Right atrium auricular region (tissue), 2 donors: ENCODE results near the gene MAP1LC3A. TPM values are rescaled to one million over a fixed set of nuclear protein-coding genes. Genes with fewer than 3 reads are reported as not detected.

Experiments
- DNase-seq: peaks from one replicate; pipeline ENCODE4 v3.0.0-alpha.2; 2019; ENCODE audit warnings: low spot score
- H3K27ac ChIP-seq, 2 donors: fragments of 200-600 bp; sonication (generic); 1 replicate in 1 of 2; 2 replicates in 1 of 2; pipeline ENCODE4 v1.5.1; 2016 to 2019
- H3K27me3 ChIP-seq, 2 donors: fragments of 200-600 bp; sonication (generic); one replicate each; pipeline versions ENCODE4 v1.5.1 to v1.6.0; 2017 to 2019
- H3K36me3 ChIP-seq: fragments of 200-600 bp; sonication (generic); one replicate; pipeline ENCODE4 v1.5.1; 2016
- H3K4me1 ChIP-seq, 2 donors: fragments of 200-600 bp; sonication (generic); one replicate each; pipeline versions ENCODE4 v1.5.1 to v1.6.0; 2017 to 2019
- H3K4me3 ChIP-seq, 2 donors: fragments of 200-600 bp; sonication (generic); 1 replicate in 1 of 2; 2 replicates in 1 of 2; pipeline ENCODE4 v1.5.1; 2017 to 2019; ENCODE audit warnings: mild to moderate bottlenecking in 1 of 2, moderate library complexity in 1 of 2
- H3K9me3 ChIP-seq, 2 donors: fragments of 200-600 bp; sonication (generic); one replicate each; pipeline ENCODE4 v1.5.1; 2019
- CTCF ChIP-seq, 2 donors: fragments of 200-600 bp; sonication (generic); IDR thresholded peaks; one replicate each; pipeline ENCODE4 v1.5.1; 2019; ENCODE audit warnings: antibody characterized with exemption in 2 of 2
- total RNA-seq, 2 donors: library from RNA; depleted of rRNA; stranded (reverse); fragments of >200 nt; gene quantifications; one replicate each; pipeline ENCODE4 v1.1.0, GENCODE V29; 2016

MAP1LC3A gene
- total RNA-seq, 2 donors from 2014 or later: 111 to 120 TPM

DNA sequence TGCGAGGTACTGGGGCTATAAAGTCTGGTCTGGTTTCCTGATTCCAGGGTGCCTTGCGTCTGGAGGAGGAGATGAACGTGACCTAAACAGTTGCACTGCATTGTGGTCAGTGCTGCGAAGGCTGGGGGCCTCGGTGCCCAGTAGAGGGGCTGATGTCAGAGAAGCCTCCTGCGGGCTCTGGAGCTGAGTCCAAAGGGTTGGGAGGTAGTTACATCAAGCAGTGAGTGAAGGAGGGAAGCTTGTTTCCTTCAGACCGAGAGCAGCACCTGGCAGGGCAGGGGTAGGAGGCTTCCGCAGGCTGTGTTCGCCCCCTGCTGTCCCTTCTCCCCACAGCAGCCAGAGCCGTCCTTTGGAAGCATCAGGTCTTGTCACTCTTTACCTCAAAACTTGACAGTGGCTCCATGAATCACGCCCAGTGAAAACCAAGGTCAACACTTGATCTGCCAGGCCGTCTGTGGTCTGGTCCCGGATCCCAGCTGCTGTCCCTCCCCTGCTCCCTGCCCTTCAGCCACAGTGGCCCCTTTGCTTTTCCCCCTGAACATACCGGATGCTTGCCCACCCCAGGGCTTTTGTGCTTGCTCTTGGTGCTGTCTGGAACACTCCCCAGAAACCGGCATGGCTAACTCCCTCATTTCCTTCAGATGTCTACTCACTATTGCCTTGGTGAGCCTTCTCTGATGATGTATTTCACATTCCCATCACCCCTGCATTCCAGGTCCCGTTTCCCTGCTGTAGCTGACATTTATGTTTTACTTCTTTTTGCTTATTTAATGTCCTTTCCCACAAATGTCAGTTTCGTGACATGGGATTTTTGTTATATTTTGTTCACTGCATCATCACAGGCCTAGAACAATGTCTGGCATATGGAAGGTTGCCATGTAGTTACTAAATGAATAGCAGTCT, 35.3 kb upstream of the MAP1LC3A start:
- H3K9me3 ChIP-seq: no peaks in the 10 kb centered on the region
- H3K27ac ChIP-seq: peak overlapping the region; percentile 62 to 63
- H3K4me3 ChIP-seq: no peak overlapping the region
- peak; percentile 56 for DNase-seq
- peaks cover 0 to 61% of the 10 kb centered on the region in 2 donors for H3K4me1 ChIP-seq
- H3K36me3 ChIP-seq: peaks cover 16% of the 10 kb centered on the region
- H3K27me3 ChIP-seq: no peaks in the 10 kb centered on the region
- peak in 1 of 2 donors; percentile 61 for TF ChIP-seq CTCF (IDR thresholded peaks at IDR 0.05)

DNA sequence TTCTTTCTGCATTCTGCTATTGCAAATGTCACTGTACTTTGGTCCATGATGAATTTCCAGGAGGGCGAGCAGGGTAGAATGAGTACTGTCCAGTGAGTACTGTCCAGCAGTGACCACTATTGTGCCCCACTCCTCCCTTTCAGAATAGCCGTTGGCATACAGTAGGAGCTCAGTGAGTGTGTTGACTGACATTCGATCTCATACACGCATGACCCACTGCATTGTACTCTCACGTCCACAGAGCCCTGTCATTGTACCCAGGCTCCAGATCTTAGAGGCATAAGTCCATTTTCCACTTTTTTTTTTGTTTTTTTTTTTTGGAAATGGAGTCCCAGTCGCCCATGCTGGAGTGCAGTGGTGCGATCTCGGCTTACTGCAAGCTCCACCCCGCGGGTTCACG, 34.1 kb upstream of the MAP1LC3A start:
- Histone ChIP-seq H3K4me1 (peaks cover 0 to 63% of the 10 kb centered on the region in 2 donors), H3K9me3 (no peaks in the 10 kb centered on the region), H3K36me3 (peaks cover 26% of the 10 kb centered on the region), H3K27ac (peak overlapping the region; percentile 80 to 84), H3K27me3 (no peaks in the 10 kb centered on the region), H3K4me3 (no peak overlapping the region)
- peak; percentile 32 for DNase-seq
- no peak for TF ChIP-seq CTCF (IDR thresholded peaks at IDR 0.05)

DNA sequence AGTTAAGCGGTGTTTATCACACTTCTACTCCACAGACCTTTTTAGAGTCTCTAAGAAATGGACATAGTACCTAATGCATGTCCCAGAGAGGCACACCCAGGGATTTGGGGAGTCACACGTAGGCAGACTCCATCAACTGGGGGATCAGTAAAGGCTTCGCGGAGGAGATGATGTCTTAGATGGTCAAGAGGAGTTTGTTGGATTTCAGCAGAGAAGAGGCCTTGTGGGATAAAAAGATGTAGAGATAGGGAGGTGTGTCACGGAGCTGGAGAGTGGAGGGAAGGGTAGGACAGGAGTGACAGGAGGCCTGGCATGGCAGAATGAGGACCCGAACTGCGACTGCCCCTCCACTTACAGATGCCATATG, 33.2 kb upstream of the MAP1LC3A start:
- Histone ChIP-seq H3K4me3 (no peak overlapping the region), H3K27me3 (no peaks in the 10 kb centered on the region), H3K36me3 (peaks cover 33% of the 10 kb centered on the region), H3K4me1 (peaks cover 0 to 69% of the 10 kb centered on the region in 2 donors), H3K27ac (peak overlapping the region; percentile 80 to 84), H3K9me3 (no peaks in the 10 kb centered on the region)
- peak; percentile 42 for DNase-seq
- TF ChIP-seq CTCF (IDR thresholded peaks at IDR 0.05): no peak

DNA sequence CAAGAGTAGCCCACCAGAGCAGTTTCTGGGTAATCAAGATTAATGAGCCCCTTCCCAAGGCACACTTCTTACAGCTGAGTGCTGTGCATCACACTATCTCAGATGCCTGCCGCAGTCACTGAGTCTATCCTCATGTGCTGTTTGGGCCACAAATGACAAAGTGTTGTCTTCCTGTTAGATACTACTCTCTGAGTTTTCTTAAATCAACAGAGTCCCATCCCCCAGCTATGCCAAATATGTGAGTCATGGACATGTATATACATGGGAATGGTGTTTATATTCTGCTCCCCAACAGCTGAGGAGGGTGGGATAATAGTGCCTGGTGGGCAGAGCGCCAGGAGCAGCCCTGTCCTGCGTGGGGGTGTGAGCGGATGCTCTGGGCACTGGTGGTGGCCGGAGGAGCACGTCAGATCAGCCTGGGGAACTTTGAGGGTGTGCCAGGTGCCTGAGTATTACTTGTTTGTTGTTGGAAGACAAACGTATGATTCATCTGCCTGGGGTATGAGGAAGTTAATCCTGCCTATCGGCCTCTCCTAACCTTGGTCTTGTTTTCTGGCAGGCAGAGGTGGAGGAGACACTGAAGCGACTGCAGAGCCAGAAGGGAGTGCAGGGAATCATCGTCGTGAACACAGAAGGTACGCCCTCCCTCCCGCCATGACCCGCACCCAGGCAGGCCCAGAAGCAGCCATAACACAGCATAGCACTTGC, 32.7 kb upstream of the MAP1LC3A start:
- DNase-seq: peak; percentile 90
- TF ChIP-seq CTCF (IDR thresholded peaks at IDR 0.05): no peak
- H3K4me3 ChIP-seq: no peak overlapping the region

DNA sequence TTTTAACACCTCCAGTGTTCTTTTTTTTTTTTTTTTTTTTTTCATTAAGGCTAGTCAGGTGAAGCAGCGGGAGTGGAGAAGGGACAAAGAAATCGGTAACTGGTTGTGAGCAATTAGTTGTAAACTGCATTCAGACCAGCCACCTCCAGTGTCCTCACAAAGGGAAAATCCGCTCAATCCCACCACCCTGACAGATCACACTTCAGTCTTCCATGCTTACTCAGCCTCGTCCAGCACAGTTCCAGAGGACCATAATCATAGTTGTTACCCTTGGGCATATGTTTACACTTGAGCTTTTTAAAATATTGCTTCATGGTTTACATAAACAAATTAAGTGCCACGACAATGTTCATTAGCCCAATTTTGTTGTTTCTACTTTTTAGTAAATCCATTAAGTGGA, 32.1 kb upstream of the MAP1LC3A start:
- DNase-seq: no peak
- Histone ChIP-seq H3K4me3 (no peak overlapping the region), H3K4me1 (peaks cover 0 to 80% of the 10 kb centered on the region in 2 donors), H3K9me3 (no peaks in the 10 kb centered on the region), H3K36me3 (peaks cover 41% of the 10 kb centered on the region), H3K27me3 (no peaks in the 10 kb centered on the region), H3K27ac (peak overlapping the region; percentile 80 to 84)
- TF ChIP-seq CTCF (IDR thresholded peaks at IDR 0.05): no peak

More for the DNA sequence above, 32.7 kb upstream of the MAP1LC3A start:
- peak overlapping the region; percentile 80 to 84 for H3K27ac ChIP-seq
- H3K9me3 ChIP-seq: no peaks in the 10 kb centered on the region
- peaks cover 38% of the 10 kb centered on the region for H3K36me3 ChIP-seq
- H3K4me1 ChIP-seq: peaks cover 0 to 74% of the 10 kb centered on the region in 2 donors
- H3K27me3 ChIP-seq: no peaks in the 10 kb centered on the region
